Neural progenitor cell (in vitro differentiated cells): ENCODE measurements around the gene XPC.

Experiments used
- EZH2 ChIP-seq: fragments of 200-600 bp; sonication (generic); IDR thresholded peaks from 2 replicates; pipeline ENCODE4 v1.6.1; 2017; ENCODE audit warnings: antibody characterized with exemption, mild to moderate bottlenecking, moderate library complexity
- EZH2phosphoT487 ChIP-seq: fragments of 200-600 bp; sonication (generic); IDR thresholded peaks from 2 replicates; pipeline ENCODE4 v1.6.1; 2017; ENCODE audit warnings: antibody characterized with exemption
- TF ChIP-seq, protein P1 (sequence below): fragments of 200-600 bp; sonication (generic); IDR thresholded peaks from 2 replicates; pipeline ENCODE4 v1.5.1; 2017; ENCODE audit warnings: antibody characterized with exemption, mild to moderate bottlenecking

DNA sequence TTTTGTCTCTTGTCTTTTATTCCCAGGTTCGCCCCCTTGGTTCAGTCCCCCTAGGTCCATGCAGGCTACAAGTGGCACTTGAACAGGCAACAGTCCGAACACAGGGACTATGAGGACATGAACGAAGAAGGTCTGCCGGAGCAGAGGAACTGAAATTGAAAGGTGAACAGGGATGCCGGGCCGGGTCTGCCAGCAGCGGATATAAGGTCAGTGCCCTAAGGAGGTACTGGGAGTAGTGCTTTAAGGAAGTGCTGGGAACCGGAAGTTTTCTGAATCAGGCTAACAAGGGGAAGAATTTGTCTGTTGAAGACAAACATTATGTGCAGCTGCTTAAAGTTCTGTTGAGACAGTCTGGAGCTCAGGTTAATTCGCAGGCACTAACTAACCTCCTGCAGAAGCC, 47.0 kb upstream of the XPC start:
- TF ChIP-seq, protein P1, sequence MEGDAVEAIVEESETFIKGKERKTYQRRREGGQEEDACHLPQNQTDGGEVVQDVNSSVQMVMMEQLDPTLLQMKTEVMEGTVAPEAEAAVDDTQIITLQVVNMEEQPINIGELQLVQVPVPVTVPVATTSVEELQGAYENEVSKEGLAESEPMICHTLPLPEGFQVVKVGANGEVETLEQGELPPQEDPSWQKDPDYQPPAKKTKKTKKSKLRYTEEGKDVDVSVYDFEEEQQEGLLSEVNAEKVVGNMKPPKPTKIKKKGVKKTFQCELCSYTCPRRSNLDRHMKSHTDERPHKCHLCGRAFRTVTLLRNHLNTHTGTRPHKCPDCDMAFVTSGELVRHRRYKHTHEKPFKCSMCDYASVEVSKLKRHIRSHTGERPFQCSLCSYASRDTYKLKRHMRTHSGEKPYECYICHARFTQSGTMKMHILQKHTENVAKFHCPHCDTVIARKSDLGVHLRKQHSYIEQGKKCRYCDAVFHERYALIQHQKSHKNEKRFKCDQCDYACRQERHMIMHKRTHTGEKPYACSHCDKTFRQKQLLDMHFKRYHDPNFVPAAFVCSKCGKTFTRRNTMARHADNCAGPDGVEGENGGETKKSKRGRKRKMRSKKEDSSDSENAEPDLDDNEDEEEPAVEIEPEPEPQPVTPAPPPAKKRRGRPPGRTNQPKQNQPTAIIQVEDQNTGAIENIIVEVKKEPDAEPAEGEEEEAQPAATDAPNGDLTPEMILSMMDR, result no peak
- no peak for TF ChIP-seq EZH2phosphoT487
- no peak for TF ChIP-seq EZH2
